Stimulated activated naive CD4-positive, alpha-beta T cell treated with Interleukin-2 at 50 U/mL for 16 hours (primary cell): ENCODE results near the gene LRRC25.
A peak's percentile ranks its signal among the peaks of the same experiment; 100 is the strongest.
"Not testable (repeated sequence)": the region's sequence is repeated elsewhere in the genome, so short reads cannot be mapped to it uniquely, and the experiment has no call there.

Experiments used
- DNase-seq: peaks from one replicate; lab custom pipeline; 2025; lab: John Stamatoyannopoulos, UW

Gene LRRC25

DNA sequence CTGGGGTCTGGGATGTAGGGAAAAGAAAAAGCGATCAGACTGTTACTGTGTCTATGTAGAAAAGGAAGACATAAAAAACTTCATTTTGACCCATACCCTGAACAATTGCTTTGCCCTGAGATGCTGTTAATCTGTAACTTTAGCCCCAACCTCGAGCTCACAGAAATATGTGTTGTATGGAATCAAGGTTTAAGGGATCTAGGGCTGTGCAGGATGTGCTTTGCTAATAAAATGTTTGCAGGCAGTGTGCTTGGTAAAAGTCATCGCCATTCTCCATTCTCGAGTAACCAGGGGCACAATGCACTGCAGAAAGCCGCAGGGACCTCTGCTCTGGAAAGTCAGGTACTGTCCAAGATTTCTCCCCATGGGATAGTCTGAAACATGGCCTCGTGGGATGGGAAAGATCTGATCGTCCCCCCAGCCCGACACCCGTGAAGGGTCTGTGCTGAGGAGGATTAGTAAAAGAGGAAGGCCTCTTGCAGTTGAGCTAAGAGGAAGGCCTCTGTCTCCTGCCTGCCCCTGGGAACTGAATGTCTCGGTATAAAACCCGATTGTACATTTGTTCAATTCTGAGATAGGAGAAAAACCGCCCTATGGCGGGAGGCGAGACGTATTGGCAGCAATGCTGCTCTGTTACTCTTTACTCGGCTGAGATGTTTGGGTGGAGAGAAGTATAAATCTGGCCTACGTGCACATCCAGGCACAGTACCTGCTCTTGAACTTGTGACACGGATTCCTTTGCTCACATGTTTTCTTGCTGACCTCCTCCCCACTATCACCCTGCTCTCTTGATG lies 5.2 kb upstream of the LRRC25 start:
- DNase-seq = not testable (repeated sequence)

DNA sequence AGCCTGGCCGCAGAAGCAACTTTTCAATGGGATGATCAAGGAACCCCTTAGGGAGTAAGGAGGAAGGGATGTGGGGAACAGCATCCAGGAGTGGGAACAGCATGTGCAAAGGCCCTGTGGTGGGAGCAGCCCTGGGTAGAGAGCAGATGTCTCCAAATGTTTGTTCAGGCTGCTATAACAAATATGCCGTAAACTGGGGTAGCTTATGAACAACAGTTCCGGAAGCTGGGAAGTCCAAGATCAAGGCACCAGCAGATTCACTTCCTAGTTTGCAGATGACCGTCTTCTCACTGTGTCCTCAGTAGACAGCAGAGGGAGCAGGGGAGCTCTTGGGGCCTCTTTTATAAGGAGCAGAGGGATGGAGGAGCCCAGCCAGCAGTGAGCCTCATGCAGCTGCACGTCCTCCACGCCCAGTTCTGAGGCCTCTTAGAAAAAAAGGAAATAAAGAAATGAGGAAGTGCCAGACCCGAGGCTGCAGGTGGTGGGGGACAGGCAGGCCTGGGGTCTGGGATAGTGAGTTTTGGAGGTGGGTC lies 4.2 kb upstream of the LRRC25 start:
- DNase-seq = no peak

DNA sequence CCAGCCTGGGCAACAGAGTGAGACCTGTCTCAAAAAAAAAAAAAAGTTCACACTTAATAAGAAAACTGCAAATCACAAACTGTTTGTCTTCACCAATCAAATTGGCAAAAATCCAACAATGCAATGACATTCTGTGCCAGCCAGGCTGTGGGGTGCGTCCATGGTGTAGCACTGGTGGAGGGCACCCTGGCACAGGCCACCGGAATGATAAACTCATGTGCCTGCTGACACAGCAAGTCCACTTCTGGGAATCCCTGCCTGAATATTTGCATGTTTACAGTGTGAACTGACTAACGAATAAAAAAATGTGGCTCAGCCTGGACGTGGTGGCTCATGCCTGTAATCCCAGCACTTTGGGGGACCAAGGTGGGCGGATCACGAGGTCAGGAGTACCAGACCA lies 1.6 kb upstream of the LRRC25 start:
- DNase-seq = no peak

DNA sequence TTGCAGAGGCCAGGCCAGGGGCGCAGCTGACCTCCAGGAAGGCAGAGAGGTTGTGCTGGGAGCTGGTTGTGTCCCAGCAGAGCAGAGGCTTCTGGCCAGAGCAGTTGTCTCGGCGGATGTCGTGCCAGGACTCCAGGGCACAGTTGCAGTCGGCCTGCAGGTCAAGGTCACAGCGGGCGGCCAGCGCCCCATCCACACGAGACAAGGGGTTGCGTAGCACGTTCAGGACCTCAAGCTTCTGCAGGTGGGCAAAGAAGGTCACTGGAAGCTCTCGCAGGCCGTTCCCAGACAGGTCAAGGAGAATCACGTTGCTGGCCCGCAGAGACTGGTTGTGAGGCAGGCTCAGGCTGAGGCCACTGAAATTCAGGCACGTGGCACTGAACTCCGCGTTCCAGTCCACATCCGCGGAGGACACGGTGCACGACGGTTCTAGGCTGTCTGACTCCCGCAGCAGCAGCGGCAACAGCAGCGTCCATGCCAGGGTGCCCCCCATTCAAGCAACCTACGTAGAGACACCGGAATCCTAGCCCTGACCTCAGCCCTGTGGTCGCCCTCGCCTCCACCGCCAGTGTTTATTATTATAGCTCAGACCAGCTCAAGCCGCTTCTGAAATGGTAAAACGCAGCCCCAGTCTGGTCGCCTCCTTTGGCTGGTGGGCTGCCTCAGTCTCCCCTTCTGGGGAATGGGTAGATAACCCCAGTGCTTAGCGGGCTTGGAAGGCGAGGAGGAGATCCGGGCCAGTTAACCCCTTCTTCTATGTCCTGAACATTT lies 766 bp downstream of the LRRC25 start:
- no peak for DNase-seq

DNA sequence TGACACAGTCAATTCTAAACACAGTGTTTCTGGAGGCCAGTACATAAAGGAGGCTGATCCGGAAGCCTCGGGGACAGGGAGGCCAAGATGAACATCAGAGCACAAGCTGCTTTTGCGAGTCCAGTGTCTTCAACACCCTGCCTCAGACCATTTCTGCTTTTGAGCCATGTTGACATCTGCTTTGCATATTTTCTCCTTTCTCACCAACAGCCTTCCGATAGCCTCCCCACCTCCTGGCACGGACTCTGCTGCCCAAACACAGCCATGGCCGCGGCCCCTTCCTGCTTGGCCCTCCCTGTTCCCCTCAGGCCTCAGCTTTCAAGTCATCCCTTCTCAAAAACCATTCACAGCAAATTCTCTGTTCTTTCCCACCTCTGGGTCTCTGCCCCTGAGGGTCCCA lies 3.6 kb downstream of the LRRC25 start:
- DNase-seq = no peak

DNA sequence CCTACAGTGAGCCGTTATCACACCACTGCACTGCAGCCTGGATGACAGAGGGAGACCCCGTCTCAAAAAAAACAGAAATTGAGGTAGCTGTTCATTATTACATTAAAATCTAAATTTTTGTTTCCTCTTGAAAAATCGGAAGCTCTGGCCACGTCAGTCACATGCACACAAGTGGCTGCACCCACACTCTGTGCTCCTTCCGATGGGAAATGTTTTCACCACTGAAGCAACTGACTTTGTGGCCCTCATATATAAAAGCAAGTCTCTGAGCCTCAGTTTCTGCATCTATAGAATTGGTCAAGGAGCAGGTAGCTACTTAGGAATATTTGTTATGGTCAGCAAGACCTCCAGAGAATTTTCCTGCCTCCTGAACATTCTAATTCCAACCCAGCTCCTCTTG lies 4.5 kb downstream of the LRRC25 start:
- DNase-seq = no peak

DNA sequence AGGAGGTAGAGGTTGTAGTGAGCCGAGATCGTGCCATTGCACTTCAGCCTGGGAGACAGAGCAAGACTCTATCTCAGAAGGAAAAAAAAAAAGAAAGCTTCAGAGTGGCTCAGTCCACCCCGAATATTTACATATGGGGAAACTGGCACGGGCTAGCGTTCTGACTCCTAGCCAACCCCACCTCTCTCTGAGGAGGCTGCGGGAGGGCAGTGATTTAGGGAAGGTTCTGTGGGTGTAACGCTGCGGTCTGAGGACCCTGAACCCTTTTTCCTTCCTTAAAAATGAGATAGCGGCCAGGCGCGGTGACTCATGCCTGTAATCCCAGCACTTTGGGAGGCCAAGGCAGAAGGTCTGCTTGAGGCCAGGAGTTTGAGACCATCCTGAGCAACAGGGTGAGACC lies 5.0 kb downstream of the LRRC25 start:
- DNase-seq = no peak

DNA sequence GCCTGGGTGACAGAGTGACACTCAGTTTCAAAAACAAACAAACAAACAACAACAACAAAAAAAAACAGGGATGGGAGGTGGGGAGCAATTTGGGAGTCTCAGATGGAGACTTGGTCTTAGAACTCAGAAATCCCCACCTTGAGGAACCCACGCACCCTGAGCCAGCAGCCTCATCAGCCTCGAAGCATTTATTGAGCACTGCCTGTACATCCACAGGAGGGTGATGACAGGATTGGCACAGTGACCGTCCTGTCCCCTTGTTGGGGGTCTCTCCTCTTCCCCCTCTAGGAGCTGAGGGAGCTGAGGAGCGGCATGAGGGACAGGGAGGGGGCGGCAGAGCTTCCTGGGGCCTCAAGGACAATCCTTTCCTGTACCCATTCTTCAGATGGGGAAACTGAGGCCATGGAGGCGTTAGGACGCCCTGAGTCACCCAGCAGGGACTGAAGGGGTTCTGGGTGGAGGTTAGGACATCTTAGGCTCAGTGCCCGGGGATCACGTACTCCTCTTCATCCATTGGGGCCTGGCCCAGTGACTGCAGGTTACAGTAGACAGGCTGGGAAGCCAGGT lies 5.8 kb downstream of the LRRC25 start:
- DNase-seq = no peak

DNA sequence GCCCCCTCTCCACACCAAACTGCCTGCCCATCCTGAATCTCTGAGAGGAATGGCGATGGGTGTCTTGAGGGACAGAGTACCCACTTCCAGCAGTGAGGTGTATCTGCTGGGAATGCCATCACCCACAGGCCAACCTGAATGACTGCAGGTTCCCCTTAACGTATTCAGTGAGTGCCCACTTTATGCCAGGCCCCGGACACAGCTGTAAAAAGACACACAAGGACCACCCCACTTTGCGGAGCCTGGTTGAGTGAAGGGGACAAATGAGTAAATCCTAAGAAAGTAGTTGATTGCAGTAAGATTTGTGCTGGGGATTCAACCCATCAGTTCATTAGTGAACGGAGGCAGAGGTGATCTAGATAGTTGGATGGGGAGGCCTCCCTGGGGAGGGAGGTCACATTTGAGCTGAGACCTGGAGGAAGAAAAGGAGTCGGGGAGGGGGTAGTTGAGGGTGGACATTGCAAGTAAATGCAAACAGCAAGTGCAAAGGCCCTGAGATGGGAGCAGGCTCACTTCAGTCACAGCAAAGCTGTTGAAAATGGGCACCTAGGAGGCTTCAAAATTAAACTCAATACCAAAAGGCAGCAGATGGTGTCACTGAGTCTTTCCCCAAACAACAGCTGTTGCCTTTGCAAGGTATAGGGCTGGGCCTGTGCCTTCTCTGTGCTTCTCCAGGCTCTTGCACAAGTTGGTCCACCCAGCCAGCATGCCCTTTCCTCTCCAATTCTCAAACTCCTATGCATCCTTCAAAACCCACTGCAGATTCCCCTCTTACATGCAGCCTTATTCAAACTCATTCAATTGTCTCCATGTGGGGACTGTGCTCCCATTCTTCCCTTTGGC lies 7.1 kb downstream of the LRRC25 start:
- DNase-seq = no peak

DNA sequence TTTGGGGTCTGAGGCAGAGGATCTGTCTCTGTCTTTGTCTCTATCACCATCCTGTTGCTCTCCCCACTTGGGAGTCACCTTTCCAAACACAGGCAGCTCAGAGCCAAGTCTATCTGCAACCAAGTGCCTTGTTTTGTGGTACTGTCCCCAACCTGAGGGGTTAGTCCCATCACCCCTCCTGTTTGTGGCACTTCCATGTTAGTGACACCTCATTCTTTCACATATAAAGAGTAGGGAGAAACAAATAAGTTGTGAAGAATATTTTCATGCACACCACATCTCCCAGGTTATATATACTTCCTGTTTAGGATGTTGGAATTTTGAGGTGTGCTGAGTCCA lies 7.7 kb downstream of the LRRC25 start:
- no peak for DNase-seq

DNA sequence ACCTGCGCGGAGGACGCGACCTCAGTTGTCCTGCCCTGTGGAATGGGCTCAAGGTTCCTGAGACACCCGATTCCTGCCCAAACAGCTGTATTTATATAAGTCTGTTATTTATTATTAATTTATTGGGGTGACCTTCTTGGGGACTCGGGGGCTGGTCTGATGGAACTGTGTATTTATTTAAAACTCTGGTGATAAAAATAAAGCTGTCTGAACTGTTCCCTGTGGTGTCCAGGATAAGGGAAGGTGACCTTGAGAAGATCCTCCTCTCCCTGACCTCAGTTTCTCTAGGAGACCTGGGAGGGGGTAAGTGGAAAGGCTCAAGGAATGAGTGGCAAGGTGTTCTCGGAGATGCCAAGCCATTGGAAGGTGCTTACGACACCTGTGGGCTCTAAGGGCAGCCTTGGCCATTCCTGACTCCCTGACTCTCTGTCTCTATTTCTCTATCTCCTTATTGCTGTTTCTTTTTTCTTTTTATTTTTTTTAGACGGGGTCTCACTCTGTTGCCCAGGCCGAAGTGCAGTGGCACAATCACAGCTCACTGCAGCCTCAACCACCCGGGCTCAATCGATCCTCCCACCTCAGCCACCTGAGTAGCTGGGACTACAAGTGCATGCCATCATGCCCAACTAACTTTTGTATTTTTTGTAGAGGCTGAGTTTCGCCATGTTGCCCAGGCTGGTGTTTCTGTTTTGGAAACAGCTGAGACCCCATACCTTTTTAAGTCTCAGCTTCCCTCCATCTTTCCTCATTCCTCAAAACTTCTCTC lies 8.3 kb downstream of the LRRC25 start:
- no peak for DNase-seq

DNA sequence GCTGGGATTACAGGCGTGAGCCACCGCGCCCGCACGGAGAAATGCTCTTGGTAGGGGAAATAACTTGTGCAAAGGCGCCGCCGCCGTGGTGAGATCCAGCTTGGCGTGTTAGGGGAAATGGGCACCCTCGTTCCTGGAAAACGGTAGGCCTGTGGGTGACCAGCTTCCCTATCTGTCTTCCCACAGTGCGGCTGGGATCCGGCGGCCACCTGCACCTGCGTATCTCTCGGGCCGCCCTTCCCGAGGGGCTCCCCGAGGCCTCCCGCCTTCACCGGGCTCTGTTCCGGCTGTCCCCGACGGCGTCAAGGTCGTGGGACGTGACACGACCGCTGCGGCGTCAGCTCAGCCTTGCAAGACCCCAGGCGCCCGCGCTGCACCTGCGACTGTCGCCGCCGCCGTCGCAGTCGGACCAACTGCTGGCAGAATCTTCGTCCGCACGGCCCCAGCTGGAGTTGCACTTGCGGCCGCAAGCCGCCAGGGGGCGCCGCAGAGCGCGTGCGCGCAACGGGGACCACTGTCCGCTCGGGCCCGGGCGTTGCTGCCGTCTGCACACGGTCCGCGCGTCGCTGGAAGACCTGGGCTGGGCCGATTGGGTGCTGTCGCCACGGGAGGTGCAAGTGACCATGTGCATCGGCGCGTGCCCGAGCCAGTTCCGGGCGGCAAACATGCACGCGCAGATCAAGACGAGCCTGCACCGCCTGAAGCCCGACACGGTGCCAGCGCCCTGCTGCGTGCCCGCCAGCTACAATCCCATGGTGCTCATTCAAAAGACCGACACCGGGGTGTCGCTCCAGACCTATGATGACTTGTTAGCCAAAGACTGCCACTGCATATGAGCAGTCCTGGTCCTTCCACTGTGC lies 9.1 kb downstream of the LRRC25 start:
- DNase-seq = peak; percentile 64

DNA sequence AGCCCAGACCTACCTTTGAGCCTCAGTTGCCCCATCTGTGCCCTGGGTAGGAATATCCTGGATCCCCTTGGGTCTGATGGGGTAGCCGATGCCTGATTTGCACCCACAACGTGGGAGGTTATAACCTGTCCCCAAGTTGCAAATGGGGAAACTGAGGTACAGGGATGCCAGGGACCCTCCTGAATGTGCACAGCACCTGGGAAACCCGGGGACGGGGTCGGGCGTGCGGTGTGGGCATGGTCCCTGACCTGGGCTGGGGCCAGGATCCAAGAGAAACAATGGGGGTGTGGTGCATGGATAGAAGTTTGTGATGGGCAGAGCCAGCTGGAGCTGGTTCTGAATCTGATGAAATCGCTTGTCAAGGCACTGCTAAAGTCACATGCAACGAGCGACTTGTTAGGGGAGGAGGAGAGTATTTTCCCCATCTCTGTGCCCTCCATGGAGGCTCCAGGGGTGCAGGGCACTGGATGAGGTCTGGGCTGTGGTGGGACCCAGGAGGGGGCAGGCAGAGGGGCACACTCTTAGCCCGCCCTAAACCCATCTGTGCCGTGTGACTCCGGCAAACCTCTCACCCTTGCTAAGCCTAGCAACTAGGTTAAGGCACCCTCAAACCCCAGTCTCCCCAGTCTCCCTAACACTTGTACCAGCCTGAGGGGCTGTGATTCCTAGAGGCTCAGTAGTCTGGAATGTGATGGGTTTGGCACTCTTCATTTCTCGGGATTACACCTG lies 10.7 kb downstream of the LRRC25 start:
- no peak for DNase-seq

DNA sequence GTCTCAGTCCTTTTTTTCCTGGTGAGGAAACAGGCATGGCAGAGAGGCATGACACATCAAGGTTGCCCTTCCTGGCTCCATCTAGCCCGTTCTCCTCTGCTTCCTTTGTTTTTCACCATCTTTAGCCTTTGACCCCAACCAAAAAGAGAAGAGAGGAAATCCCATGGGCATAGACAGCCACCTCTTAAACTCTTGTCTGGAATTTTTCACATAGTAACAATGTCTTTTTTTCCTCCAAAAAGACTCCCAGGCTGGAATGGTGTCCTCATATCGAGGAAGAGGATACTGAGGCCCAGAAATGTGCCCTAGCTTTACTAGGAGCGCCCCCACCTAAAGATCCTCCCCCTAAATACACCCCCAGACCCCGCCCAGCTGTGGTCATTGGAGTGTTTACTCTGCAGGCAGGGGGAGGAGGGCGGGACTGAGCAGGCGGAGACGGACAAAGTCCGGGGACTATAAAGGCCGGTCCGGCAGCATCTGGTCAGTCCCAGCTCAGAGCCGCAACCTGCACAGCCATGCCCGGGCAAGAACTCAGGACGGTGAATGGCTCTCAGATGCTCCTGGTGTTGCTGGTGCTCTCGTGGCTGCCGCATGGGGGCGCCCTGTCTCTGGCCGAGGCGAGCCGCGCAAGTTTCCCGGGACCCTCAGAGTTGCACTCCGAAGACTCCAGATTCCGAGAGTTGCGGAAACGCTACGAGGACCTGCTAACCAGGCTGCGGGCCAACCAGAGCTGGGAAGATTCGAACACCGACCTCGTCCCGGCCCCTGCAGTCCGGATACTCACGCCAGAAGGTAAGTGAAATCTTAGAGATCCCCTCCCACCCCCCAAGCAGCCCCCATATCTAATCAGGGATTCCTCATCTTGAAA lies 11.5 kb downstream of the LRRC25 start, which contains the start of gene GDF15:
TSS of gene GDF15 (plus strand) at position 484 of the 868 bp plus-strand sequence. CDS start at position 516, 32 bp downstream.
- no peak for DNase-seq

DNA sequence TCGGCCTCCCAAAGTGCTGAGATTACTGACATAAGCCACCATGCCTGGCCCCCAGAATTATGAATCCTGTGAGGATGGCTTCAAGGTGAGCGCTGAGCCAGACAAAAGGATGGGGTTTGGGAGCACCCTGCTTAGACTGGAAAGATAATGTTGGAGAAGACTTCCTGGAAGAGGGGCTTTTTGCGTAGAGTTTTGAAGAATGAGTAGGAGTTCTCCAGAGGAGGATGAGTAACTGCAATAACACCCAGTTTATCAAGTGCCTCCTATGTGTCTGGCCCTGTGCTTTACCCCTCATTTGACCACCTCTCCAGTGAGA lies 12.1 kb downstream of the LRRC25 start:
- no peak for DNase-seq

DNA sequence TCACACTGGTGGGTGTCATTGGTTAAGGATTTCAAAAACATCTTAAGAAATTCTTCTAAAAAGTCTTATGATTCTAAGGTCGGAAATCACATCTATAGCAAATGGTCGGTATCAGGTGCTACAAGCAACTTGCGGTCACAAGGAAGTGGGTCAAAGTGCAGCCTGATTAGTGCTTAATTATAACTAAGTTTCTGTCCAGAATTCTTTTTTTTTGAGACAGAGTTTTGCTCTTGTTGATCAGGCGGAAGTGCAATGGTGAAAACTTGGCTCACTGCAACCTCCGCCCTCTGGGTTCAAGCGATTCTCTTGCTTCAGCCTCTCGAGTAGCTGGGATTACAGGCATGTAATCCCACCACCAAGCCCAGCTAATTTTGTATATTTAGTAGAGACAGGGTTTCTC lies 12.6 kb downstream of the LRRC25 start:
- DNase-seq = no peak

DNA sequence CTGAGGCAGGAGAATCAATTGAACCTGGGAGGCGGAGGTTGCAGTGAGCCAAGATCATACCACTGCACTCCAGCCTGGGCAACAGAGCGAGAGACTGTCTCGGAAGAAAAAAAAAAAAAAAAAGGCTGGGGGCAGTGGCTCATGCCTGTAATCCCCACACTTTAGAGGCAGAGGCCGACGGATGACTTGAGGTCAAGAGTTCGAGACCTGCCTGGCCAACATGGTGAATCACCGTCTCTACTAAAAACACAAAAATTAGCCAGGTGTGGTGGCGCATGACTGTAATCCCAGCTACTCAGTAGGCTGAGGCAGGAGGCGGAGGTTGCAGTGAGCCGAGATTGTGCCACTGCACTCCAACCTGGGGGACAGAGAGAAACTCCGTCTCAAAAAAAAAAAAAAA lies 13.8 kb downstream of the LRRC25 start:
- DNase-seq = not testable (repeated sequence)

DNA sequence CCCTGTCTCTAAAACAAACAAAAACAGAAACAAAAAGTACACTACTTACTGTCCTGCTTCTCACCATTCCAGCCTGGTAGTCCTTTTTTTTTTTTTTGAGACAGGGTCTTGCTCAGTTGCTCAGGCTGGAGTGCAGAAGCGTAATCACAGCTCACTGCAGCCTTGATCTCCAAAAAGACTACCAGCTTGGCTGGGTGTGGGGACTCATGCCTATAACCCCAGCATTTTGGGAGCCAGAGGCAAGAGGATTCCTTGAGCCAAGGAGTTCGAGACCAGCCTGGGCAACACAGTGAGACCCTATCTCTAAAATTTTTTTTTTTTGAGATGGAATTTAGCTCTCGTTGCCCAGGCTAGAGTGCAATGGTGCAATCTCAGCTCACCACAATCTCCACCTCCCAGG lies 16.6 kb downstream of the LRRC25 start:
- no peak for DNase-seq
